Loucy (cell line): ENCODE measurements around the gene DOC2B.

ENCODE experiments used
- CTCF ChIP-seq: fragments of 200-600 bp; sonication (generic); conservative IDR thresholded peaks from 2 replicates; pipeline ENCODE4 v1.5.1; 2014; ENCODE audit warnings: mild to moderate bottlenecking, antibody characterized with exemption, low read length
- EZH2phosphoT487 ChIP-seq: fragments of 200-600 bp; IDR thresholded peaks from 2 replicates; pipeline ENCODE4 v1.6.1; 2018; ENCODE audit warnings: antibody characterized with exemption, mild to moderate bottlenecking, moderate library complexity, borderline replicate concordance

GRCh38 chr17:151004-151403, 30.4 kb downstream of the DOC2B start:
- no peak for TF ChIP-seq CTCF
- TF ChIP-seq EZH2phosphoT487, result no peak
